Liver (tissue), 3 donors: ENCODE results near the gene PAPPA2.

Source experiments
- CTCF ChIP-seq: fragments of 150-350 bp; IDR thresholded peaks from 2 replicates; pipeline ENCODE4 v1.5.1; 2017; ENCODE audit warnings: improper control_type of control experiment, low read depth, low read length; ENCODE audit not compliant: missing input control
- EGR1 ChIP-seq, 2 donors: IDR thresholded peaks; 2 replicates each; pipeline ENCODE4 v1.6.1; 2016 to 2018; ENCODE audit warnings: antibody characterized with exemption in 2 of 2, low read depth in 2 of 2
- HNF4A ChIP-seq, 2 donors: conservative IDR thresholded peaks; 2 replicates each; pipeline ENCODE4 v1.6.1; 2016; ENCODE audit warnings: antibody characterized with exemption in 2 of 2, mild to moderate bottlenecking in 2 of 2
- MAX ChIP-seq: IDR thresholded peaks from 2 replicates; pipeline ENCODE4 v1.6.1; 2016; ENCODE audit warnings: antibody characterized with exemption
- RAD21 ChIP-seq, 2 donors: IDR thresholded peaks; 2 replicates each; pipeline ENCODE4 v1.6.1; 2016; ENCODE audit warnings: antibody characterized with exemption in 2 of 2, mild to moderate bottlenecking in 2 of 2
- YY1 ChIP-seq: IDR thresholded peaks from 2 replicates; pipeline ENCODE4 v1.6.1; 2016; ENCODE audit warnings: antibody characterized with exemption, mild to moderate bottlenecking
- ZBTB33 ChIP-seq: IDR thresholded peaks from 2 replicates; pipeline ENCODE4 v1.6.1; 2016; ENCODE audit warnings: antibody characterized with exemption
- donor health status: healthy.
- donor health status: healthy.

GRCh38 chr1:176854121-176854520 lies 391.1 kb downstream of the PAPPA2 start:
- TF ChIP-seq HNF4A (conservative IDR thresholded peaks at IDR 0.05) (no peak), RAD21 (IDR thresholded peaks at IDR 0.05) (no peak), CTCF (no peak), YY1 (no peak), EGR1 (IDR thresholded peaks at IDR 0.05; ENCODE audit: low read depth in 2 of 2) (no peak), ZBTB33 (no peak), MAX (no peak)
